Measurements from ENCODE around the gene DLG2.

The DLG2 gene

GRCh38 chr11:84137960-84138359 lies 1489.2 kb downstream of the DLG2 start:
- no peak for DNase-seq

- DNase-seq: no peak
Observed at GRCh38 chr11:84137505-84137904, 1489.6 kb downstream of the DLG2 start.

- DNase-seq: no peak
Observed at GRCh38 chr11:84136926-84137325, 1490.2 kb downstream of the DLG2 start.

DNA sequence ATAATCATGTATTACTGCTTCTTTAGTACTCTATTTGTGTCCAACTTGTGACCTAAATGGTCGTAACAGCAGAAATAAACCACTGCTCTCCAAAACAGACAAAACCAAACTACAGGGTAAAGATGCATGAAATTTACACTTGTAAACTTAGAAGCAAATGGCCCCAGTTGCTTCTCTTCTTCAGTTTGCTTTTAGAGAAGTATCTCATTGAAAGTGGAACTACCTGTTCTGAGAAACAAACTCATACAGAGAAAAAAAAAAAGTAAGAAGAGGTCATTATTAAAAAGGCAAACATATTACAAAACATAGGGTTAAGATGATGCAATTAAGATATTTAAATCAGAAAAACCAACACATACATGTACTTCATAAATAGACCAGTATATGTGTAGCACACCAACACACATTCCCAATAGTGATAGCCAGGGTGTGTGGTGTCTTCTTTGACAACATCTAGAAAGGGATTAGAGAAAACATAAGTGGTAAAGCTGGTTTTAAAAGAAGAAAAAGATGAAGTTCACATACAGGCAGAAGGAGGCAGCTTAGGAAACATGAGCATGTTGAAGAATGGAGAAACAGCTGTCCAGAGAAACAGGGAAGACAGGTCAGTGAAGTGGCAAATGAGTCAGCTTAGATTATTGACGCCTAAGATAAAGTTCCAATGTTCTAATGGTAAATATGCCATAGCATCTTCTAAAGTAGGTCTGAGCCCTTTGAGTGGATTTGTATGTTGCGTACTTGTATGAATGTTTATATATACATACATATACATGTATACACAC lies 1496.3 kb downstream of the DLG2 start:
- no peak for DNase-seq

DNA sequence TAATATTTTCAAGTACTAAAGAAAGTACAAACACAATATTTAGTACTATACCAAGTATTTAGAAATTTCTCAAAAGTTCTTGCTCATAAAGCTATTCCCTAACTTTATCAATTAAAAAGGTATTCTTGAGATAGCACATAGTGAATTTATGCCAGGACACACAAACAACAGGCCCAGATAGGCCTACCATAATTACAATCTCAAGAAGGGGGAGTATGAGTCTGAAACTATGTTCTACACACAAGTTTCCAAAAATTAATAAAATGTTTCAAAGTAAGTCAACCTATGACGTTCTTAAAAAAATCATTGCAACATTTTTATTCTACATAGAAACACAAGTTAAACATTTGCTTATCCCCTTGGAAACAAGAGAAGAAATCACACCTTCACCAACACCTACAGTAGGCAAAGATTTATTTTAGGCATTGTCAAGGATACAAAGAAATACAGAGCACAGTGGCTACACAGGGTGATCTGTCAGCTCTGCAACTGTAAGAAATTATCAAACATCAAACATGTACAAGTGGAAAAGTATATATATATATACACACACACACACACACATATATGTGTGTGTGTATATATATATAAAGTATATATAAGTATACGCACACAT lies 1497.1 kb downstream of the DLG2 start:
- DNase-seq: no peak

DNA sequence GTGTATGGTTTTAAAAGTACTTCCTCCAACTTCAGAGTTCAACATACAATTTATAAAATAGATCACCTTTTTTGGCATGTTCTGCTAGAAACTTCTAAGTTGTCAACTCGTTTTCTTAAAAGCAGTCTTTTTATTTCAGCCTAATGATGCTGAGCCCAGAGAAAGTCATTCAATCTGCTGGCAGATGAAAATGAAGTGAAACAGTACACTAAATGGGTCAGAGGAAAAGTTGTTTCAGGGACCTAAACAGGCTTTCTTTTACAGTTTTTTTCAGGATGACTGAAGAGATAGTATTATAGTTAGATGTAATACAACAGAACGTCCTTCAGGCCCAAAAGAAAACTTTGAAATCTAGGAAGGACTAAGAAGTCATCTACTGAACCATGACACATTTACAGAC lies 1498.3 kb downstream of the DLG2 start:
- no peak for DNase-seq

DNA sequence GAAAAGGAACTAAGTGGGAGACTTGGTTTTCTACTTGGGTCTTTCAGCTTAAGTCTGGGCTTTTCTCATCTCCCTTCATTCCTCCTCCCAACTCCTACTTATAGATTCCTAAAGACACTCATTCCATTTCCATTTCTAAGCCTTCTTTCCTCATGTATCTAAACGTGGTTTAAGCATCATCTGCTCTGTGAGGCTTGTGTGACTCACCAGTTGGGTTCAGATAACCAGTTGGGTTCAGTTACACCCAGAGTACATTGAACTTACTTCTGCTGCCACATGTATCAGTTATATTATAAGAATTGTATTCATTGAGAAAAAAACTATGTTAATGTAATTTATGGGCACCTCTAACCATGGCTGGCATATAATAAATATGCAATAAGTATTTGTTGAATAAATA lies 1509.8 kb downstream of the DLG2 start:
- no peak for DNase-seq

DNA sequence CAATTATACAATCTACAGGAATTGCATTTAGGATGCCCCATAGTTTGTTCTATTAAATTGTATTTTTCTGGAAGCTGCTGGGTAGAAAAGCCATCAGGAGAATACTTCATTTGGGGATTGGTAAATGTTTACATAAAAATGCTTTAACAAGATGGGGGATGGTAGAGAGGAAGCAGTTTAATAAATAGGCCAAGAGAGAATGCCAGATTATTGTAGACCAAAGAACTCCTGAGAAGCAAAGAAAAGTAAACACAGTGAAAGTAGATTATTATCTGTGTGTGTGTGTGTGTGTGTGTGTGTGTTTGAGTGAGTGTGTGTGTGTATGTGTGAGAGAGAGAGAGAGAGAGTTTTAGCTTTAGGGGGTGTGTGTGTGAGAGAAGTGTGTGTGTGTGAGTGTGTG lies 1520.6 kb downstream of the DLG2 start:
- DNase-seq: no peak

- DNase-seq: no peak
Observed at GRCh38 chr11:84105148-84105547, 1522.0 kb downstream of the DLG2 start.

DNA sequence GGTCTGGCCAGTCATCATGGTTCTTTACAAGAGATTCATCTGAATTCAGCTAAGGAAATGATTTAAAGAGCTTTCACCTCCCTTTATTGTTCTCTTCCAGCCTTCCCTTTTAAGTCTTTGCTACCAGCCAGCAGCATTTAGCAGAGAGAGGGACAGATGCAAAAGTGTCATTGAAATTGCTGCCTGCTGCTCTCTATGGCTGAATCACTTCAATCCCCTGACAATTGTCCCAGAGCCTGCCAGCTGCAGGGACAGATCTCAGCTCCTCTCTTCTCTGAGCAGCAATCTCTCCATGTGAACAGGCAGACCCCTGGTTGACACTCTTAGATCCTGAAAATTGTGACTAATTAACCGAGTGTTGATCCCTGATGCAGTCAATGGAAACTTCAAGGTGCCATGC lies 1524.0 kb downstream of the DLG2 start:
- no peak for DNase-seq

DNA sequence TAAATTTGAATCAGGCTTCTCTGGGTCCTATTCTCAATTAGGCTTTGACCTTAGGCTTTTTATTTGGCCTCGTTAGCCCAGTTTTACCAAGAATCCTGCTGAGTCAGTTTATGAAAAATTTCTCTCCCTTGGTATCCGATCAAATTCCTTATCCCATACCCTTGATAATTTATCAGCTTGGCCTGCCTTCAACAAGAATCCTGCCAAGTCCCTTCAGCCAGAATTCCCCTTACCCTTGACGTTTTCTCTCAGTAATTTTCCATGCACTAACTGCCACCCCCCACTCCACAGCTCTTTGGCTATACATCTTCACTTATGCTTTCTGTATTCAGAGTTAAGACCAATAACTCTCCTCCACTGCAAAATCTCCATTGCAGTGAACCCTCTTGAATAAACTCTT lies 1530.0 kb downstream of the DLG2 start:
- no peak for DNase-seq

GRCh38 chr11:84091212-84091986 lies 1535.7 kb downstream of the DLG2 start:
- DNase-seq: no peak

DNA sequence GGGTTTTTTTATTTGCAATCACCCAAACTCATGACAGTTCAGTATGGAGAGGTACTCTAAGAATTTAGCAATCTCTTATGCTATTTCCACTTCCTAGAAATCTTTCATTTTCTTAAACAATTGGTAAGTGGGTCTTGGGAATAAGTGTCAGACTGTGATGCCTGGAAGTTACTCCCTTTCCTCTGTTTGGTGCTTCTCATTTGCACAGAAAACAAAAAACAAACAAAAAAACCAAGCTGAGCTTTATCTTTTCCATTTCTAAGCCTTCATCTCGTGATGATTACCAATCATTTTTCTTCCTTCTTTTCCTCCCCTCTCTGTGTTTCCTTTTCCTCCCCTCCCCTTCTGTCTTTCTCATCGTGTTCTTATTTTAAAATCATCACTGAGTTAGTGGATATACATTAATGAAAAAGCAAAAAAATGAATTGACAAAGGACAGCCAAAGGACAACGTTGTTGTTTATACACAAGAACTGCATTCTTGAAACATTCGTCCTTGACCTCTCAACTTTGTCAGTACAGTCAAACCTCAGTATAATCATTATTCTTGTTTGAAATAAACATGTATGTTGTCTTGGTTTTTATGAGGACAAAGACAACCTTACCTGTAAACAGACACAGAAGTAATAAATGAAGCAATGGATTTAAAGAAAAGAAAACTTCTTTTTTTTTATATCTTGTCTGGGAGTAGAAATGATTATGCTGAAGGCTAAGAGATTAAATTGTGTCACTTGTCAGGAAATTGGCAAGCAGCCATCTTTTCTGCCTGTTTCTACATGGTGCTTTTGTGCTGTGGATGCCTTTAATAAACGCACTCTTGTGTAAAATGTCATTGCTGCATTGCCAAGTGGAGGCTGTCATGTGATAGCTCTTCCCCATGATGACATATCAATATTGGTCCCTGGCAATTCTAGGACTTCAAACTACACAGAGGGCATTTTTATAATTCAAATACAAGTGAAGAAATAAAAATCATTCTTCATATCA lies 1537.8 kb downstream of the DLG2 start:
- DNase-seq: no peak

DNA sequence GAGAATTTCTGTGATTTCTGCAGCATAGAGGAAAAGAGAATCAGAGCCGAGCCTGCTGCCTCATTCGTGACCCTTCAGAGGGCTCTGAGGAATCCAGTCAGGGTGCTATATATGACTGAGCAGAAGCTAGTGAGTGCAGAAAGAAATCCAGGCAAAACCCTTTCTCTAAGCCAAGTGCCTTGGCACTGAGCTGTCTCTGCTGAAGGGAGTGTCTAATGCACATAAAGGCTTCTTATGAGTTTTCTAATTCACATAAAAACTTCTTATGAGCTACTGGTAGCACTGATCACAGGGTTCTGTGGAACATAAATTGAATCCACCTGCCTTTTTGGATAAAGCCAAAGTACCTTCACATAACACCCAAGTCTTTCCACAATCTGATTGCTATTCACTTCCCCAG lies 1555.3 kb downstream of the DLG2 start:
- no peak for DNase-seq

DNA sequence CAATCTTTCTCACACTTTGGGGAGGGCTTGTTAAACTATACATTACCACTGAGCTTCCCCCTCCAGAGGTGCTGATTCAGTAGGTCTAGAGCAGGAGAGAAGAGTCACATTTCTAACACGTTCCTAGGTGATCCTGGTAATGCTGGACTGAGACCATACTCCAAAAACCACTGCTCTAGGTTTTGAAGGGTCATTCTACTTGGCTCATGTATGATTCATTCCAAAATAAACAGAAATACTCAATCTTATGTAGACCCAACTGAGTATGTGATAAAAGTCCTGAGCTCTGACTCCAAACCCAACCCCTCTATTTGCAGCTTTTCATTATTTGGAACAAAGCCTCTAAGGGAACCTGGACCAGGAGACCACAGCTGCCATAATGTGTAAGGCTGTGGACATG lies 1558.1 kb downstream of the DLG2 start:
- DNase-seq: no peak

DNA sequence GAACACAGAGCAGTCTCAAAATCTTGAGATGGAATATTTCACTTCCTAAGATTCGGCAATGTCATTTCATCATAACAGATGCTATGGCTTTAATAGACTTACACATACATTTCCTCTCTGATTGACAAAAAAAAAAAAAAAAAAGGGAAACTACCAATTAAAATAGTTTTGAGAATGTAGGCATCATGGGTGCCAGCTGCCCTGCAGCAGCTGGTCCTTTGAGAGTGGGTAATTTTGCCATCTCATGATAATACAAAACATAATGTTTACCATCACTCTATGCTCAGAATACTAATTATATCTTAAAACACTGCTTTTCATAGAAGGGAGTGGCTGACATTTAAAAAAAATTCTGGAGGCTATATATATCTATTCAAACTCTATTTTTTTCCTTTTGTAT lies 1565.4 kb downstream of the DLG2 start:
- DNase-seq: no peak

DNA sequence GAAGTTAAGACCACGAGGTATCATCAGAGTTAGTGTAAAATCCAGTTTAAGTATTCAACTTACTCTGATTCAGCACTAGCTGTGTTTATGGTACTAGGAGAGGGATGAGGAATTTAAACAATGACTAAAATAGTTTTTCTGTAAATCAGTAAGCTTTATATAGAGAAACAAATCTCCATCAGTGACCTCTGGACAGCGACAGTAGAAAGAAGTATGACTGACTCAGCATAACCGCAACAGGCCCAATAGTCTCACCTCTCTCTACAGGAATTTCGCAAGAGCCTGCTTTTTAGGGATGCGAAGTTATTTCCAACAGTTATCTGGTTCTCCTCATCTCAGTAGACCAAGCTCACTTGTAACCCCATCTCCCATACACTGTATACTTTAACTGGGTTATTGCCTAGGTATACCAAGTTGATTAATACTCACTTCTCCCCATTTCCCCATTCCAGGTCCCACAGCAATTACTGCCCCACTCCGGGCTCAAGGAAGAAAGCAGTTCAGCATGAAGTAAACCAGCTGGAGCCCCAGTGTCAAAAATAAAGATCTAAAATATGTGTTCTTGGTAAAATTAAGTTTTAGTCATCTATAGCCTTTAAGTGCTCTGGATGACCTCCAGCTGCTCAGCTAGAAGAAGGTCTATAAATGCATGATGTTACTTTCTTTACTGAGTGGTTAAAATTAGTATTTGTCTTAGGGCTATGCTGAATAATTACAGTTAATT lies 1570.3 kb downstream of the DLG2 start:
- DNase-seq: no peak

- no peak for DNase-seq
Observed at GRCh38 chr11:84045146-84045545, 1582.0 kb downstream of the DLG2 start.

DNA sequence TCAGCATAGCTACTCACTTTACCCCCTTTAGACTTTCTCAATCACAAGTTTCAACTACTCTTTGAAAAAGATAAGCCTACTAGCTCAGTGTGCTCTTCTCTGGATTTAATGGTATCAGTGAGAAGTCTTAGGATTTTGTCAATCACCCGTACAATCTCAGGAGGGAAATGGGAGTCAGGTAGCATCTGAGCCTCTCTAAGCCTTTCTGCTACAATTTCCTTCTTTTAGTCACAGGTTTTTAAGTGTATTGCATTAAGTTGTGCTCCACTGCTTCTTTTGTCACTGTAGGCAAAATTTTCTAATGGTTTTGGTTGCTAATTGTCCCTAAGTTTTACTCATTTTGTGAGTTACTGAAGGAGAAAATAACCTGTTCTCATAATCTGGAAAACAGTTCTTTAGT lies 1582.4 kb downstream of the DLG2 start:
- no peak for DNase-seq

- DNase-seq: no peak
Observed at GRCh38 chr11:84036664-84037194, 1590.4 kb downstream of the DLG2 start.

DNA sequence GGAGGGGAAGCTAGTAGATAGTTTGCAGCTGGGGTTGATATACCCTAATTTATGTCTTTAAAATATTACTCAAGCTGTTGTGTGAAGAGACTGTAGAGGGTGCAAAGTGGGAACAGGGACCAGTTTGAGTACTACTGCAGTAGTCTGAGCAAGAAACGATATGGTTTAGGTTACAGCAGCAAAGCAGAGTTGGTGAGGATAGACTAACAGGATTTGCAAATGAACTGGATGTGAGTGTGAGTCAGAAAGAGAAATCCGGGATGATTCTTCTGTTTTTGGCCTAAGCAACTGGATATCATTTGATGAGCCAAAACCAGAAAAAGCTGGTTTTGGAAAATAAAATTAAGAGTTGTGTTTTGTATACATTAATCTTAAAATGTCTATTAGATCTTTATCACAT lies 1591.5 kb downstream of the DLG2 start:
- DNase-seq: no peak

GRCh38 chr11:84034484-84034883 lies 1592.7 kb downstream of the DLG2 start:
- no peak for DNase-seq

Measured in stimulated activated CD4-positive, alpha-beta T cell treated with anti-CD3 and anti-CD28 coated beads, Interleukin-12 subunit alpha, Interleukin-12 subunit beta, amount 100 ng/mL, for 4 hours (primary cell).